WERI-Rb-1 (cell line): ENCODE results near the gene NHLRC2.

ENCODE experiments used
- DNase-seq: peaks from one replicate; pipeline ENCODE4 v3.0.0-alpha.2; 2020
- H3K27ac ChIP-seq: fragments of 250-450 bp; sonication (Bioruptor Pico); 2 replicates; pipeline ENCODE4 v1.5.1; 2020; ENCODE audit warnings: mild to moderate bottlenecking, moderate library complexity
- H3K27me3 ChIP-seq: fragments of 250-450 bp; sonication (Bioruptor Pico); 2 replicates; pipeline ENCODE4 v1.5.1; 2021; ENCODE audit warnings: mild to moderate bottlenecking, low read depth, moderate library complexity; ENCODE audit not compliant: insufficient read depth, severe bottlenecking
- H3K36me3 ChIP-seq: fragments of 250-450 bp; sonication (Bioruptor Pico); 2 replicates; pipeline ENCODE4 v1.5.1; 2020; ENCODE audit warnings: mild to moderate bottlenecking, moderate library complexity
- H3K4me3 ChIP-seq: 2 replicates; pipeline ENCODE4 v1.5.1; 2011; ENCODE audit warnings: low read depth, mild to moderate bottlenecking, control low read depth, low read length
- H3K9me3 ChIP-seq: fragments of 250-450 bp; sonication (Bioruptor Pico); 2 replicates; pipeline ENCODE4 v1.5.1; 2021; ENCODE audit warnings: mild to moderate bottlenecking, moderate library complexity; ENCODE audit not compliant: severe bottlenecking
- CTCF ChIP-seq: IDR thresholded peaks from 2 replicates; pipeline ENCODE4 v1.5.1; 2011; ENCODE audit warnings: low read depth, mild to moderate bottlenecking, control low read depth, inconsistent platforms, low read length

Gene NHLRC2

GRCh38 chr10:113891476-113891875 lies 37.0 kb downstream of the NHLRC2 start:
- no peak for DNase-seq
- Histone ChIP-seq H3K9me3 (no peaks in the 10 kb centered on the region), H3K27me3 (no peaks in the 10 kb centered on the region), H3K4me3 (no peak overlapping the region), H3K36me3 (peaks cover 33% of the 10 kb centered on the region), H3K27ac (no peak overlapping the region)
- no peak for TF ChIP-seq CTCF

- H3K27me3 ChIP-seq = no peaks in the 10 kb centered on the region
- no peak for TF ChIP-seq CTCF
- no peak overlapping the region for H3K27ac ChIP-seq
- no peaks in the 10 kb centered on the region for H3K9me3 ChIP-seq
- no peak for DNase-seq
- H3K4me3 ChIP-seq = no peak overlapping the region
- peaks cover 27% of the 10 kb centered on the region for H3K36me3 ChIP-seq
These were observed 39.1 kb downstream of the NHLRC2 start for GRCh38 chr10:113893570-113893969.

- H3K27ac ChIP-seq = no peak overlapping the region
- H3K9me3 ChIP-seq = no peaks in the 10 kb centered on the region
- no peak overlapping the region for H3K4me3 ChIP-seq
- no peak for DNase-seq
- H3K36me3 ChIP-seq = peaks cover 31% of the 10 kb centered on the region
- TF ChIP-seq CTCF = no peak
- H3K27me3 ChIP-seq = no peaks in the 10 kb centered on the region
These were observed 40.1 kb downstream of the NHLRC2 start for GRCh38 chr10:113894581-113894980.

- H3K36me3 ChIP-seq = peaks cover 29% of the 10 kb centered on the region
- TF ChIP-seq CTCF = no peak
These were observed 40.6 kb downstream of the NHLRC2 start for GRCh38 chr10:113895018-113895417.

GRCh38 chr10:113897693-113898618 lies 43.5 kb downstream of the NHLRC2 start:
- TF ChIP-seq CTCF = no peak
- no peaks in the 10 kb centered on the region for H3K9me3 ChIP-seq
- H3K4me3 ChIP-seq = no peak overlapping the region
- peaks cover 36% of the 10 kb centered on the region for H3K36me3 ChIP-seq
- no peak overlapping the region for H3K27ac ChIP-seq
- no peaks in the 10 kb centered on the region for H3K27me3 ChIP-seq
- no peak for DNase-seq

More at GRCh38 chr10:113895018-113895417, 40.6 kb downstream of the NHLRC2 start:
- no peak overlapping the region for H3K4me3 ChIP-seq
- H3K27ac ChIP-seq = no peak overlapping the region
- no peaks in the 10 kb centered on the region for H3K9me3 ChIP-seq
- DNase-seq = no peak
- no peaks in the 10 kb centered on the region for H3K27me3 ChIP-seq
